SW480 (cell line): ENCODE results near the gene FHL2.

Source experiments
- DNase-seq: peaks from one replicate; pipeline ENCODE4 v3.0.0-alpha.2; 2016; ENCODE audit warnings: low spot score

The FHL2 gene

DNA sequence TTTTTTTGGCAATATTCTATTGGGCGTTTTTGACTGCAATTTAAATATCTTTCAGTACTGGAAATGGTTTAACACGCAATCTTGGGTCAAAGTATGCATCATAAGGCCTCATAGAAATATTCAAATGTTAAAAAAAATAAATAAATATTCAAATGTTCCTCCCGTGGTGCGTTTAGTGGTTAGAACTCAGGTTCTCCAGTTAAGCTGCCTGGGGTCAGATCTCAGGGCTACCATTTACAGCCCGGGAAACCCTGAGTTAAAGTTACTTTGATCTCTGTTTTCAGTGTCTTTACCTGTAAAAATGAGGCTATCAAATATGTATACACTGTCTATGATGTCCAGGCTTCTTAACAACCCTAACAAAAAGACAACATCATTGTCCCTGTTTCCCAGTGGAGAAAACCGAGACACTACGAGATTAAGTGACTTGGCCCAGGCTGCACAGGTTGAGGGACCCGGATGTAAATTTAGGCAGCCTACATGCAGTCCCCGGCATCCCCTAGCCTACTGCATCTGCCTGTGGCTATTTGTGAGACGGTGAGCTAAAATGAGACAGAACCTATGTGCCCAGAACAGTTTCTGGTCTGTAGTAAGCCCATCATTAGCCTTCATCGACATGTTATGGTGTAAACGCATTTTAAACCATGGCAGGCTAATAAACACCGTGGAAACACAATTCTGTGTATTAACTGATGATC, 1.7 kb downstream of the FHL2 start:
- peak; percentile 69 for DNase-seq

DNA sequence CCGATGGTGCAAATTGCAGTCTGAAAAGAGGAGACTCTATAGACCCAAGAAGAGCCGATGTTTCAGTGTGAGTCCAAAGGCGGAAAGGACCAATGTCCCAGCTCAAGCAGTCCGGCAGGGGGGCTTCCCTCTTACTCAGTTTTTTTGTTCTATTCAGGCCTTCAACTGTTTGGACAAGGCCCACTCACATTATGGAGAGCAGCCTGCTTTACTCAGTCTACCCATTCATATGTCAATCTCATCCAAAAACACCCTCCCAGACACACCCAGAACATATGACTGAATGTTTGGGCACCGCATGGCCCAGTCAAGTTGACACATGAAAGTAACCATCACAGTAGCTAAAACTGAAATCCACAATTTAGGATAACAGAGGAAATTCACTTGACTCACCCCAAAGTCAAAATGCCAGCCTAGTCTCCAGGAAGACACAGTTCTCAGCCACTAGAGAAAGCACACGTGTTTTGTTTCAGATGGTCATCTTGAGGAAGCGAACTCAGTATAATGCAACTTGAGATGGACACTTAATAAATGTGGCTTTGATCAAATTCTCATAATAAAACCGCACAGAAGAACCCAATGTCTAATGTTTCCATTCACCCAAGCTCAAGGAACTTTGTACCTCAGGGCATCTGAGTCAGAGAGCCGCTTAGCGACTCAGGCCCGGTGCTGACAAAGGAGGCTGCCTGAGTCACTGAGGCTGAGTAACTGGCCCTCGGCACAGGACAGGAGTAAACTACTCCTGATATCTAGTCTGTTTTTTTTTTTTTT, 2.4 kb downstream of the FHL2 start:
- peak; percentile 85 for DNase-seq

DNA sequence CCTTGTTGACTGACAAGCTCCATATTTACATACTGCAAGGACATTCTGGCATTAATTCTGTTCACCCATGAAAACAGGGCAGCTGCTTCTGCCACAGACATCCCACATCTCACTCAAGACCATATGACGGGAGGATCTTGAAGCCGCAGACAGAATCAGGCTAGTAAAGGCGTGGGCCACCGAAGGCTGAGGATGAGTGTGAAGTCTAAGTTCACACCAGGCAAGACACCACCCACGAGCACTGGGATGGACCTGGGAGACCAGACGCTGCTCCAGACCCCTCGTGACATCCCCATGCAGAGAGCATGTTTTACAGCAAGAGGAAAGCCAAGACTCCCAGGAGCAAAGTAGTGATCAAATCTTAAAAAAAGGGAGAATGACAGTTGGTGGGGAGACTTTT, 3.2 kb downstream of the FHL2 start:
- DNase-seq = no peak

DNA sequence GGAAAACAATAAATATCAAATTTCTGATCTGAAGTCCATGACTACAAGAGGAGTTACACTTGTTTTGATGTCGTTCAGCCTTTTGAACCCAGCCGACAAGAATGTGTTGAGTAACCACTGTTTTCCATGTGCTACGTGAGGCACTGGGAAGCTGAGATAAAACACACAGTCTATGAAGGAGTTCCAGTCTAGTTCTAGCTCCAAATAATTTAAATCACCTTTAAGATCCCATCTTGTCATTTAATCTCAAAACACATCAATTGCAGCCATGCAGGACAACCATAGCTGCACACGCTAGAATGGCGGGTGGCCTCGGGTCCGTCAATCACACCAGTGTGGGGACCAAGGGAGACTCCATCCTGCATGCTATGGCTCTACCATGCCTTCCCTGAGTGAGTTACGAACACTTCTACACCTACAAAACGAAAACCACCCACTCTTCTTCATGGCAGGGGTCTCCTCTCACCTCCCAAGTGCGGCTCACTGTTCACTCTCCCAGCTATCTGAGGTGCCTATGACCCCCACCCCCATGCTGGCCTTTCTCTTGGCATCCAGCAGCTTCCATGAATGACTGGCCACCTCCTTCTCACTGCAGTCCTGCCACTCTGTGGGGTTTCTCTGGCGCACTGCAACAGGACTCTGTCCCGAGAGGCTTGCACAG, 3.8 kb downstream of the FHL2 start:
- DNase-seq = peak; percentile 36

DNA sequence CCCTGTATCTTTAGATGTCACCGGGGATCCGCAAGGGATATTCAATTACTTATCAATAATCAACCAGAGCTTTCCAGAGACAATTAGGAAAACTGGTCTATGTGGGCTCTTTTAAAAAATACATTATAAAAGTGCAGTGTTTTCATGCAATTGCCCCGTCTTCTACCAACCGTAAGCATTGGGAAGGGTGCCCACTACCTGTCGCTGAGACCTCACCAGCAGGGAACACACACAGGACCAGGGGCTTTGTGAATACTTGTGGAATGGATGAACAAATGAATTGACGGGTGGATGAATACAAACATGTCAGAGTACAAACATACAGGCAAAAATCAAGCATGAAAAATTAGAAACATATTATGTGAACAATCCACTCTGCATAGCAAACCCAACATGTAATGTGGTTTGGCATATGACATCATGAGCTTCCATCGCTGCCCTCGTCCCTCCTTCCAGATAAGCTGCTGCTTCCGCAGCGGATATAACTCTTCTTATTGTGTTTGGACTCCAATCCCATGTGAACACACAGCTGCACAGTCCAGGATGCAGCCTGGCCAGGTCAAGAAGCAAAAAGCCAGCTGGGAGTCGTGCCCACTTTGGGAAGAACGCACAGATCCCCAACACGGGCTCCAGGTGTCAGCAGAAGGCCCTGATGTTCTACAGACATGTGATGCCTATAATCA, 5.3 kb downstream of the FHL2 start:
- DNase-seq = no peak

DNA sequence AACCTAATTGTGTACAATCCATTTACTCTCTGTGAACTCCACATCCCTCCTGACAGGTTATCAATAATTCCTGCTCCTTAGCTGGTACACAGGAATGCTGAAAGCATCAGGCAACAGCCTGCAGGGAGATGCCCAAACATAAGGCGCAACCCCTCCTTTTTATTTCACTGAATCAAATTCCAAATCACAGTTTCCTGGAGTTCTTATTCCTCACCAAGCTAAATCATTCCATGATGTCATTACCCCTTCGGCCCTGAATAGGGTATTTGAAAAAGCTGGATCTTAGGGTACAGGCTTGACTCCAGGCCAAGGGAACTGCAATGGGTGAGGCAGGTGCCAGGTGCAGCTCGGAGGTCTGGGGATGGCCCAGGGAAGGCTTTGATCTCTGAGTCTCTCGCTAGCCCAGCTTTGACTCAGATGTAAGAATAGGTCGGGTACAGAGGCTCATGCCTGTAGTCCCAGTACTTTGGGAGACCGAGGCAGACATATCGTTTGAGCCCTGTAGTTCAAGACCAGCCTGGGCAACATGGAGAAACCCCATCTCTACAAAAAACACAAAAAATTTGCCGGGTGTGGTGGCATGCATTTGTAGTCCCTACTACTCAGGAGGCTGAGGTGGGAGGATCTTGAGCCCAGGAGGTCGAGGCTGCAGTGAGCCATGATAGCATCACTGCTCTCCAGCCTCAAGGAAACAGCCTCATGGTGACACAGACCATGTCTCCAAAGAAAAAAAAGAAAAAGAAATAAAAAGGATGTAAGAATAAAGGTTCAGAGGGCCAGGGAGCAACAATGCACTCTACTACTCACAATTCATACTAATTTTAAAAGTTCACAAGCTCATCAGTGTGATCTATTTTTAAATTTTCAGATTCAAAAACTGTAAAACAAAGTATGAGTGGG, 6.8 kb downstream of the FHL2 start:
- no peak for DNase-seq

DNA sequence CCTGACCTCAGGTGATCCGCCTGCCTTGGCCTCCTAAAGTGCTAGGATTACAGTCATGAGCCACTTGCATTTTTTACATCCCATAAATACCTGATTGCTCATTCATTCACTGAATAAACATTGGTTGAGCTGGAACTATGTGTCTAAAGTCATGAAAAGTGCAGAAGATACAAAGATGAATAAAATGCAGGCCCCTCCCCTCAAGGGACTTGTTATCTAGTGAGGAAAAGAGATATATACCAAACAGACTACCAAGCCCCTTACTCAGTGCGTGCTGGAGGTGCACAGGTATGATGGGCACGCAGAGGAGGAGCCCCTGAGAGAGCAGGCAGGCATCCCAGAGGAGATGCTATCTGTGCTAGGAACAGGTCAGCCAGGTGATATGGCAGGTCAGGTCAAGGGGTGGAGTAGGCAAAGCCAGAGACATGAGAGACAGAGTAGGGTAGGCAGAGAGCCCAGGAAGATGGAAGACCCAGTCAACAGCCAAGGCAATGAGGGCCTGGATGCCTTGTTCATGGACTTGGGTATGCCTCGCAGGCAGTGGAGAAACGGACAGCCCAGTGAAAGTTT, 7.7 kb downstream of the FHL2 start:
- DNase-seq = no peak

DNA sequence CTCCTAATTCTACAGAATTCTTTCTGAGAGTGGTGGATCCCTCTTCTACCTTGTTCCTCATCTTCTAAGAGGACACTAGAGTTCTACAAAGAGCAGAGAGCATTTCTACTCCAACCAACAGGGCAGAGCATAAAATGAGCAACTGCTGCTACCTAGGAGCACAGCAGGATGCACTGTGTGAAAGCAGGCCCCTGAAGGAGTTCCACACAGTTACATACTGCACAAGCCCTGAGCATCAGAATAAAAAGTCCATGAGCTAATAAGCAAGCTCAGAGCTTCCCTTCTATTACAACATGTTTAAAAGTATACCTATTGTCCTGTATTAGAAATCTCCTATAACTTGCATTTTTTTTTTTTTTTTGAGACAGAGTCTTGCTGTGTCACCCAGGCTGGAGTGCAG, 8.4 kb downstream of the FHL2 start:
- no peak for DNase-seq

DNA sequence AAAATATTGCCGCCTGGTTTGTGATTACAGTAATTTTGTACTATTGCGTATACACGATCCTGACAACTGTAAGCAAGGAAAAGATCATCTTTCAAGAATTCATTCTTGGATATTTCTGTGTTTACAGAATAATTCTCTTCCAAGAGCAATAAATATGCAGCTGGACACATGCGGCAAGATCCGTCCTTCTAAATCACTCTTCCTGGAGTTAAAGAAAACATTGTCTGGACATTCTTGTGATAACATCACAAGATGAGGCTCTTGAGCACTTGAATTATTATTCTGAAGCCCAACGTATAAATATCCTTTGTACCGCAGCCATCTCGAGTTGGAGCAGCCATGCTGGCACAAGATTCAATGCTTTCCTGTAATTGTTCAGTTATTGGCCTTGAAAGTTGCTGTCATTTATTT, 9.9 kb downstream of the FHL2 start:
- DNase-seq = no peak

DNA sequence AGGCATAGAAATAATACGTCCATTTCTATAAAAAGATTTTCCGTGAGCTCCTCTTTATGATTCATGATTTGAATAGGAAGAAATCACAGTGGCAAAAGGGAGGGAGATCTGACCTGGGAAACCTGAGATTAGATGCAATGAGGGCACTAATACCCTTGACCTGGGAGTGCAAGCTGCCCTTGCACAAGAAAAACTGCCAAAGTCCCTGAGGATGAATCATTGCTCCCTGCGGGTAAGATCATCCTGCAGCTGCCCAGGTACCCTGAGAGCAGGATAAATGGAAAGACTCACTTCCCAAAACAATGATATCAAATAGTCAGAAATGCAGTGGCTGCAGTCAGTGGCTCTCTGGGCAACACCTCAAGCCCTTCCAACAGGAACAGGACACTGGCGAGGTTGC, 11.6 kb downstream of the FHL2 start:
- DNase-seq = no peak

DNA sequence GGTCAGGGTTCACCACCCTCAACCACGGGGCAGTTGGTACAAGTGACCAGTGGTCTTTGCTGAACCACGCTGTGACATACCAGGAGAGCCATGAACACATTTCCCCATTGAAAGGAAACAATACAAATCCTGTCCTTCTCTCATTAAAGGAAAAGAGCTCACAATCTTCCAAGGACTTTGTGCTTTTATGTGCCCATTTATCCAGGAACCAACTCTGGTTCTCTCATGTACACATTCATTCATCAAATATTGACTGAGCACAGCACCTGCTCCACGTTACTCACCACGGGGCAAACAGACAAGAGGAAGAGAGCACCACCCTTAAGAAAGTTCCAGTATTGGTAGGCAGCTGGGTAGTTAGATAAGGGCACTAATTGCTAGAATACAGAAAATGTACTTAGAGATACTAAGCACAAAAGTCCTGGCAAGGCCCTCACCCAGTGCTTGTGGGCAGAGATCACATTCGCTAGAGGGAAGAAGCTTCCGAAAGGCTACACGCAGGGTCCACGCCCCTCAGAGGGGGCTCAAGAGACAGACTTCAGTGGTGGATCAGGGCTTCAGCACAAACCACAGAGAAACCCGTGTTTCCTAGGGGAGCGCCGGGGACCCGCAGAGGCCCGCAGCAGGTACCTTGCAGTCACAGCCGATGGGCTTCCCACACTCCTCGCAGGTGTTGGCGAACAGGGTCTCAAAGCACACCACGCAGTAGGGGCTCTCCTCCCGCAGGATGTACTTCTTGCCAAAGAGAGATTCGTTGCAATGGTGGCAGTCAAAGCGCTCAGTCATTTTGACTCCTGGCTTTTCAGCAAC, 12.9 kb downstream of the FHL2 start:
- no peak for DNase-seq

DNA sequence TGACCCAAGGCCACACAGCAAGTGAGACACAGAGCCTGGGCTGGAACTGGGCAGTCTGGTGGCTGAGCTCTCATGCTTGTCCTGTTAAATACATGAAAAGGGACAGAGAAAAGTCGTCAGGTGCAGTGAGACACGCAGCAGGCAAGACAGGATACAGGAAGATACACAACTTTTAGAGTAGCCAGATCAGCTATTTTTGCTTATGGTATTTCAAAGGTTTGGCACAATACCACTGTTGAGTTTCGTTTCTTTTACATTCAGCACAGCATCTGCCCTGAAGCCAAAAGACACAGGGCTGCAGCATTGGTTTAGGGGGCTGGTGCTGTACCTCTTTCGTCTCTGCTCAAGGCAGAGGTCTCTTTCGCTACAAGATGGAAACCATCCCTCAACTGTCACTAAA, 14.0 kb downstream of the FHL2 start:
- no peak for DNase-seq

DNA sequence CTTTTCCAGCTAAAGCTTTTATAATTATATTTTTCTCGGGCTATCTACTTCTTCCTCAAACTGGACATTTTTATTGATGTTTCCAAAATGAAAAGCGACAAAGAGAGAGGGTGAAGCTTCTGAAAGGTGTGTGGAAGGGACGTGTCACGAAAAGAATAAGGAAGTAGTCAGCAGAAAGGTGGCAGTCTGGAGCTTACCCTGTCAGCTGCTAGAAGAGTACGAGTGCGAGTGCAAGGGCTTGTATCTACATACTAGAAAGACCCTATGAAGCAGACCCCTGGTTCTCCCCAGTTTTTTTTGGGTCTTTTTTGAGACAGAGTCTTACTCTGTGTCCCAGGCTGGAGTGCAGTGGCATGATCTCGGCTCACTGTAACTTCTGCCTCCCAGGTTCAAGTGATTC, 14.6 kb downstream of the FHL2 start:
- no peak for DNase-seq

DNA sequence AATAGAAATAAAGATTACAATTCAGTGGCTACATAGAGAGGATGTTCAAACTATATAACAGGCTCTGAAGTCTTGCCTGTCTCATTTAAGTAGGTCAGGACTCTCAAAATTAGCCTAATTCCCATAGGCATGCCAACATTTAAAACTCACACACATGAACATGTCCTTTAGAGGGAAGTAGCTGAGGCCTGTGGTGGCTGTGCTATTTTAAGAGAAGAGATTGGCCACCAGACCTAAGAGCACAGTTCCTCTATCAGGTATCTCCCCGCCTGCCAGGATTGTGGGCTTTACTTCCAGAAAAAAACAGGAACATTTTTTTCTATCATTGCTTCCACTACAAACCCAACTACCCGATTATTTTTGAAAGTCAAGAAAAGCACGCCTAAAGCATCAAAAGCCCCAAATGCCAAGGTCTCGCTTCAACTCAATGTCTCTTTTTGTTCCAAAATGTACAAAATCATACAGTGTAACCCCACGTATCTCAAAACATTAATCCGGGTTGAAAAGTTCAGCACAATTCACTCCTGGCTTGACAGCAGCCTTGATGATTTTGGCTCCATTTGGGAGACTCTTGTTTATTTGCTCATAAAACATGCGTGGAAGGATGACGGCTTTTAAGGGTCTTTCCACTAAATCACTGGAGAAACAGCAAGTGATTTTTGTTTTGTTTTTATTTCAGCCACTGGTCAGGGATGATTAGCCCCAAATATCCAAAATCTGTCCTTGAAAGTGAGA, 15.3 kb downstream of the FHL2 start:
- no peak for DNase-seq

DNA sequence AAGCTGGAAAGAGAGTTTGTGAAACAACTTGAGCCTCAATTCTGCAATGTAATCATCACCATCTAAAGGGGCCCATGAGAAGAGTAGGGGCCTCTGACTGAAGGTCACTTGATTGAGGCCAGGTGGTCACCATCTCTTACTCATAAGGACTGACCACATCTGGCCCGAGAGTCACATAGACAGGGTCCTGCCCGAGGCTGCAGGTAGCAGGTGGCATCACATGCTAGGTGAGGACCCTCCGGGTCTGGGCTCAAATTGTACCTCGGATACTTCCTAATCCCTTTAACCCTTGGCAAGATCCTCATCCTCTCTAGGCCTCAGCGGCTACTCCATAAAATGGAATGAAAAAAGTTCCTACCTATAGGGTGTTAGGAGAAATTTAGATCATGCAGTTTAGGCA, 16.7 kb downstream of the FHL2 start:
- no peak for DNase-seq

DNA sequence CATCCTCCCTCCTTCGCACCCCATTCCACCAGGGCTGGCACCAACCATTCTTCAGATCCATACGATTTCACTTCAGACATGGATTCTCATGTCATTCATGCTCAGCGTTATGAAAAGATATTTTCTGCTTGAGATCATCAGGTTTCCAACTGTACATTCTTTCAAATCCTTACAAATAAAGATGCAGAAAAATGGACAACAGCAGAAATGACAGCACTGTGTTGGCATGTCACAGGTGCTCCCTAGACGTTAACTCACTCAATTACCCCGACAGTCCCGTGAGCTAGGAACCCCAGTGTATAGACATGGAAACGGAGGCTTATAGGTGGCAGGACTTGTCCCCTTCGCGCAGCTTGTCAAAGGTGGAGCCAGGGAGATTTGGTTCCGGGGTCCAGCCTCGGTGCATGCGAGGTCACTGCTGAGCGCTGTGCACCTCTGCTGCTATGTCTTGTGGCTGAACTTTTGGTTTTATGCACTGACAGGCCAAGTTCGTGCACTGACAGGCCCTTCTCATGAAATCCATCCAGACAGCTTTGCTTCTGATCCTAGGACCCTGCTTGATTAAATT, 17.7 kb downstream of the FHL2 start:
- no peak for DNase-seq

DNA sequence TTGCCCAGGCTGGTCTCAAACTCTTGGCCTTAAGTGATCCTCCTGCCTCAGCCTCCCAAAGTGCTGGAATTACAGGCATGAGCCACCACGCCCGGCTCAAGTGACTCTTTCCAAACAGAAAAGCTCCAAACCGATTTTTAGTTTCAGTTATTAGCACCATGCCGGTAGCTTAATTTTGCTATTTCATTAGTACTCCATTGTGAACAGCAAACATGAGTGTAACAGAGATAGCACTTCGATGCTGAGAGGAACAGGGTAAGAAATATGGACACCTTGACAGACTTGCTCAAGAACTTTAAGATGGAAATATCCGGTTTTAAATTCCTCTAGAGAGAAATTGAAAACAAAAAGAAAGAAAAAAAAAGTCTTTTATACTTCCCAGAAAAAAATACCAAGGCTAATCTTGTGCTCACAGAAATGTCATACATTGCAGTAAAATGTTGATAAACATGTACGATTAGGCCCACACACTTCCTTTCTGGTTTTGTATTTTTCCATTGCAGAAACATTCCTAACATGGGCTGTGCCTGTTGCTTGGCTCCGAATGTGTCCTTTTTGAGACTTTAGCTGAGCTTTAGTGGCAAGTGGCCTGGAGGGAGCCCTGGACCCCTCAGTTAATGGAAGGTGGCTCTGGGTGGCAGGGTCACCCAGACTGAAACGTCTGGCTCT, 18.3 kb downstream of the FHL2 start:
- no peak for DNase-seq

DNA sequence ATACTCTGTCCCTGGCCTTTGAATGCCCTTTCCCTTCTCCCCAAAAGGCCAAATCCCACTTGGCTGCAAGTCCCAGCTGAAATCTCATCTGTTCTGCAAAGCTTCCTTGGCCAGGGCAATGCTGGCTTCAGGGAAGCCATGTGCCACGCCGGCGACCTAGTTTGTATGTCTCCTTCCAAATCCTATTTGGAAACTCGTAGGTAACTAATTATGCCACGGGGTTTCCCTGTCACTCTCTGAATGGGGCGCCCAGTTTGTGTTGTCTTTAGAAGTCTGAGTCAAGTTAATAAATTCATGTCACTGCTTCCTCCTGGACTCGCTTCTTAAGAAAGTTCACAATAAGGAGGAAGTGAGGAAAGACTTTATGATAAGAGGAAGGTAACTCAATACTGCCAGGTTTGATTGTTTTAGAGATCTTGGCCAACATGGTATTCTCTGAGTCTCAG, 19.1 kb downstream of the FHL2 start:
- DNase-seq = no peak

DNA sequence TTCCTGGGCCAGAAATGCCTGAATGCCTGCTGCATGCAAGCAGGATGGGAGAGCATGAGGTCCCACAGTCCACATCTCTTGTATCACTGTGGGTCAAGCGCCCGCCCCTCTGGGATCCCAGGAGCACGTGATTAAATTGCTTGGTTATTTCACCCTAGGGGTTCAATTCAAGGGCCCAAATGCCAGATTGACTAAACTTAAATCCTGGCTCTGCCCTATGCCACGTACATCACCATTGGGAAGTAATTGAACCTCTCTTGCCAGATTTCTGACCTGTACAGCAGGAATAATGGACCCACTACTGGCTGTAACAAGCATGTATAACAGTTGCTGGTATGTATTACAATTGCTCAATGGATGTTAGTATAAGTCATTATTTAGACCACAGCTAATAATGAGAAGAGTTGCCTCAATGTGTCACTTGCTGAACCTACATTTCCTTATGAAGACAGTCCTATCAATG, 19.9 kb downstream of the FHL2 start:
- DNase-seq = no peak
